Activated CD8-positive, alpha-beta memory T cell treated with anti-CD3 and anti-CD28 coated beads for 36 hours (primary cell): Measurements from ENCODE around the gene SMURF2. TPM values are rescaled to one million over a fixed set of nuclear protein-coding genes. Genes with fewer than 3 reads are reported as not detected.

Experiments
- CTCF ChIA-PET: fragments of 350-600 bp; sonication (Branson Sonifier 250); formaldehyde crosslinking; loops from one replicate; lab custom pipeline; 2021; ENCODE audit warnings: antibody characterized with exemption; lab: Charles Lee
- POLR2A ChIA-PET: fragments of 350-600 bp; sonication (Branson Sonifier 250); formaldehyde crosslinking; loops from one replicate; lab custom pipeline; 2021; ENCODE audit warnings: antibody characterized with exemption; lab: Charles Lee
- total RNA-seq, 2 experiments: library from RNA; stranded (reverse); gene quantifications; one replicate each; pipeline ENCODE4 v1.2.3, GENCODE V29; 2021

SMURF2 gene
- total RNA-seq, 2 experiments from 2014 or later = 18.3 to 19.4 TPM

GRCh38 chr17:64503821-64504768 lies 158.0 kb downstream of the SMURF2 start:
- CTCF ChIA-PET = interaction anchor here (1.4 to 1.5 kb wide), 2 partner anchors 11 to 13 kb away, joined by 4 to 5 read pairs; no protein-coding TSS in a partner anchor
- POLR2A ChIA-PET = interaction anchor here (1.0 to 4.4 kb wide), 5 partner anchors 8 to 484 kb away, joined by 3 to 90 read pairs (median 5); partner anchors contain the start of genes ICAM2, POLG2 and SMURF2

- ChIA-PET POLR2A (interaction anchor here (4.4 kb wide), 1 partner anchor 12 kb away, joined by 25 read pairs; no protein-coding TSS in a partner anchor), CTCF (interaction anchor here (1.4 kb wide), 1 partner anchor 10 kb away, joined by 5 read pairs; no protein-coding TSS in a partner anchor)
These were observed 158.8 kb downstream of the SMURF2 start for GRCh38 chr17:64503341-64503740.

GRCh38 chr17:64502809-64503208 lies 159.3 kb downstream of the SMURF2 start:
- CTCF ChIA-PET = no interaction called here

GRCh38 chr17:64502021-64502420 lies 160.1 kb downstream of the SMURF2 start:
- ChIA-PET POLR2A (interaction anchor here (0.8 kb wide), 1 partner anchor 9 kb away, joined by 3 read pairs; no protein-coding TSS in a partner anchor), CTCF (interaction anchor here (0.8 kb wide), 1 partner anchor 441 kb away, joined by 3 read pairs; no protein-coding TSS in a partner anchor)

More at GRCh38 chr17:64502809-64503208, 159.3 kb downstream of the SMURF2 start:
- POLR2A ChIA-PET = interaction anchor here (0.8 to 4.4 kb wide), 2 partner anchors 10 to 11 kb away, joined by 3 to 25 read pairs; no protein-coding TSS in a partner anchor

GRCh38 chr17:64500862-64501765 lies 161.0 kb downstream of the SMURF2 start:
- POLR2A ChIA-PET = no interaction called here
- CTCF ChIA-PET = interaction anchor here (1.6 kb wide), 1 partner anchor 148 kb away, joined by 3 read pairs; no protein-coding TSS in a partner anchor

GRCh38 chr17:64500487-64500859 lies 161.6 kb downstream of the SMURF2 start:
- POLR2A ChIA-PET = no interaction called here

GRCh38 chr17:64499805-64500486 lies 162.2 kb downstream of the SMURF2 start:
- ChIA-PET CTCF (interaction anchor here (0.9 to 1.6 kb wide), 2 partner anchors 80 to 149 kb away, joined by 3 read pairs; no protein-coding TSS in a partner anchor), POLR2A (no interaction called here)

More at GRCh38 chr17:64500487-64500859, 161.6 kb downstream of the SMURF2 start:
- CTCF ChIA-PET = interaction anchor here (1.6 kb wide), 1 partner anchor 149 kb away, joined by 3 read pairs; no protein-coding TSS in a partner anchor

- POLR2A ChIA-PET = interaction anchor here (0.5 to 4.6 kb wide), 3 partner anchors 8 to 50 kb away, joined by 3 to 90 read pairs (median 4); partner anchors contain the start of genes CEP95 and DDX5
- CTCF ChIA-PET = interaction anchor here (0.7 to 2.8 kb wide), 3 partner anchors 7 to 151 kb away, joined by 3 to 15 read pairs (median 3); no protein-coding TSS in a partner anchor
These were observed 163.6 kb downstream of the SMURF2 start for GRCh38 chr17:64498308-64499203.

- POLR2A ChIA-PET = interaction anchor here (0.5 to 4.6 kb wide), 3 partner anchors 9 to 291 kb away, joined by 3 to 90 read pairs (median 7); partner anchors contain the start of genes CEP95 and DDX5
- CTCF ChIA-PET = interaction anchor here (0.7 to 2.8 kb wide), 5 partner anchors 8 to 152 kb away, joined by 3 to 15 read pairs (median 7); partner anchors contain the start of gene CEP95
These were observed 164.5 kb downstream of the SMURF2 start for GRCh38 chr17:64497565-64498035.

GRCh38 chr17:64496786-64497564 lies 165.1 kb downstream of the SMURF2 start, which contains the start of gene POLG2:
POLG2 (minus strand) TSS chr17:64497054; CDS start chr17:64496968, 86 bp downstream.
- CTCF ChIA-PET = interaction anchor here (1.0 to 2.8 kb wide), 6 partner anchors 8 to 163 kb away, joined by 3 to 15 read pairs (median 7); partner anchors contain the start of gene CEP95
- POLR2A ChIA-PET = interaction anchor here (0.5 to 4.6 kb wide), 3 partner anchors 9 to 291 kb away, joined by 3 to 90 read pairs (median 7); partner anchors contain the start of genes CEP95 and DDX5

- CTCF ChIA-PET = interaction anchor here (1.0 to 2.8 kb wide), 6 partner anchors 9 to 163 kb away, joined by 3 to 15 read pairs (median 7); partner anchors contain the start of gene CEP95
- POLR2A ChIA-PET = interaction anchor here (1.0 to 4.6 kb wide), 2 partner anchors 10 to 77 kb away, joined by 3 to 90 read pairs; partner anchors contain the start of genes CEP95 and DDX5
These were observed 165.7 kb downstream of the SMURF2 start for GRCh38 chr17:64496348-64496785.
